CD14-positive monocyte (primary cell): ENCODE data around the gene MET. TPM values are rescaled to one million over a fixed set of nuclear protein-coding genes. Genes with fewer than 3 reads are reported as not detected.
"Not testable (repeated sequence)": the region's sequence is repeated elsewhere in the genome, so short reads cannot be mapped to it uniquely, and the experiment has no call there.

Source experiments
- DNase-seq, 3 donors: peaks; one replicate each; pipeline ENCODE4 v3.0.0-alpha.2; 2011 to 2022
- H2AFZ ChIP-seq: 2 replicates; pipeline ENCODE4 v1.6.0; 2012; ENCODE audit warnings: mild to moderate bottlenecking, low read depth, low read length, inconsistent platforms; ENCODE audit not compliant: insufficient read depth, poor library complexity, severe bottlenecking
- H3K27ac ChIP-seq, 2 donors: 1 replicate in 1 of 2; 2 replicates in 1 of 2; pipeline ENCODE4 v1.5.1; 2012 to 2013; ENCODE audit warnings: low read length in 2 of 2, control low read depth in 1 of 2, inconsistent platforms in 1 of 2, low read depth in 1 of 2, mild to moderate bottlenecking in 1 of 2
- H3K27me3 ChIP-seq, 2 donors: one replicate each; pipeline versions ENCODE4 v1.6.0 to v1.6.1; 2011 to 2013; ENCODE audit warnings: low read length in 2 of 2; ENCODE audit not compliant: control insufficient read depth in 2 of 2, insufficient read depth in 2 of 2
- H3K36me3 ChIP-seq, 2 donors: replicated peaks in 1 of 2; 1 replicate in 1 of 2; 2 replicates in 1 of 2; pipeline versions ENCODE4 v1.5.1 to v1.6.1; 2012 to 2013; ENCODE audit warnings: low read length in 2 of 2, control low read depth in 1 of 2, inconsistent platforms in 1 of 2, mild to moderate bottlenecking in 1 of 2; ENCODE audit not compliant: insufficient read depth in 2 of 2, control insufficient read depth in 1 of 2
- H3K4me1 ChIP-seq, 2 donors: 1 replicate in 1 of 2; 2 replicates in 1 of 2; pipeline versions ENCODE4 v1.5.1 to v1.6.1; 2012 to 2013; ENCODE audit warnings: low read length in 2 of 2, control low read depth in 1 of 2, inconsistent platforms in 1 of 2, mild to moderate bottlenecking in 1 of 2, moderate library complexity in 1 of 2; ENCODE audit not compliant: insufficient read depth in 2 of 2, control insufficient read depth in 1 of 2
- H3K4me2 ChIP-seq: replicated peaks from 2 replicates; pipeline ENCODE3; 2012; ENCODE audit warnings: low read length, moderate library complexity, mild to moderate bottlenecking; ENCODE audit not compliant: poor library complexity, severe bottlenecking; ENCODE audit errors: extremely low read depth
- H3K4me3 ChIP-seq, 3 experiments: fragments of 200-600 bp in 1 of 3; sonication (generic) in 1 of 3; replicated peaks in 1 of 3; 1 replicate in 2 of 3; 2 replicates in 1 of 3; pipeline ENCODE4 v1.5.1; 2011 to 2013; ENCODE audit warnings: low read length in 3 of 3, mild to moderate bottlenecking in 3 of 3, control low read depth in 2 of 3, low read depth in 2 of 3, inconsistent platforms in 1 of 3, moderate library complexity in 1 of 3
- H3K79me2 ChIP-seq: 2 replicates; pipeline ENCODE4 v1.6.0; 2012; ENCODE audit warnings: mild to moderate bottlenecking, control low read depth, inconsistent platforms, low read length, moderate library complexity; ENCODE audit not compliant: insufficient read depth
- H3K9ac ChIP-seq: 2 replicates; pipeline ENCODE4 v1.6.0; 2017; ENCODE audit warnings: low read length, mild to moderate bottlenecking; ENCODE audit not compliant: insufficient read depth, poor library complexity, severe bottlenecking
- H3K9me3 ChIP-seq, 2 donors: replicated peaks in 1 of 2; 1 replicate in 1 of 2; 2 replicates in 1 of 2; pipeline versions ENCODE4 v1.5.1 to v1.6.1; 2012 to 2013; ENCODE audit warnings: low read length in 2 of 2, control low read depth in 1 of 2; ENCODE audit not compliant: control insufficient read depth in 1 of 2, insufficient read depth in 1 of 2
- H4K20me1 ChIP-seq: 2 replicates; pipeline ENCODE4 v1.6.0; 2012; ENCODE audit warnings: mild to moderate bottlenecking, low read length, control low read depth, moderate library complexity; ENCODE audit not compliant: insufficient read depth
- H3K27ac Mint-ChIP-seq, 7 donors: one replicate each; pipeline ENCODE4 v1.8.0; 2020; ENCODE audit warnings: mild to moderate bottlenecking in 7 of 7, mixed read lengths in 7 of 7, moderate library complexity in 6 of 7, inconsistent platforms in 2 of 7
- H3K27me3 Mint-ChIP-seq, 3 donors: one replicate each; pipeline ENCODE4 v1.8.0; 2021 to 2022; ENCODE audit warnings: low read depth in 3 of 3, mild to moderate bottlenecking in 3 of 3, mixed read lengths in 3 of 3, moderate library complexity in 3 of 3, inconsistent platforms in 1 of 3
- H3K36me3 Mint-ChIP-seq, 2 donors: one replicate each; pipeline ENCODE4 v1.8.0; 2020; ENCODE audit warnings: mixed read lengths in 2 of 2, inconsistent platforms in 1 of 2, mild to moderate bottlenecking in 1 of 2
- H3K4me1 Mint-ChIP-seq: one replicate; pipeline ENCODE4 v1.8.0; 2020; ENCODE audit warnings: mild to moderate bottlenecking, mixed read lengths
- H3K4me3 Mint-ChIP-seq, 2 donors: one replicate each; pipeline ENCODE4 v1.8.0; 2020; ENCODE audit warnings: mild to moderate bottlenecking in 2 of 2, mixed read lengths in 2 of 2, moderate library complexity in 1 of 2
- H3K9me3 Mint-ChIP-seq, 7 donors: one replicate each; pipeline ENCODE4 v1.8.0; 2020 to 2022; ENCODE audit warnings: mixed read lengths in 7 of 7, mild to moderate bottlenecking in 6 of 7, moderate library complexity in 6 of 7, inconsistent platforms in 2 of 7
- CTCF ChIP-seq: fragments of 200-600 bp; IDR thresholded peaks from one replicate; pipeline ENCODE4 v1.8.0; 2022; ENCODE audit warnings: antibody characterized with exemption, mild to moderate bottlenecking
- WGBS: methylation state at CpG from one replicate; pipeline ENCODE4 v1.1.5; 2013; ENCODE audit warnings: missing lambda C conversion rate; ENCODE audit not compliant: insufficient coverage; 5-methylcytosine and 5-hydroxymethylcytosine counted together
- intact Hi-C, 2 donors: fragments of 100-400 bp; cut with micrococcal nuclease; formaldehyde crosslinking; loops; one replicate each; pipeline versions ENCODE4 v1.15.0 to v1.15.1; 2023
- polyA plus RNA-seq, 3 donors: library from polyadenylated mRNA; depleted of rRNA in 1 of 3; unstranded in 2 of 3; stranded (reverse) in 1 of 3; fragments of 300-500 nt in 2 of 3; fragments of >200 nt in 1 of 3; fragmentation: Illumina TruSeq in 2 of 3; gene quantifications; 1 replicate in 2 of 3; 2 replicates in 1 of 3; pipeline ENCODE4 v1.2.3, GENCODE V29; 2012 to 2021

MET gene
- polyA plus RNA-seq, 3 donors: not detected

- no peak overlapping the region for H3K27ac Mint-ChIP-seq
- H3K79me2 ChIP-seq: no peaks in the 10 kb centered on the region
- no peaks in the 10 kb centered on the region for H3K36me3 ChIP-seq
- H4K20me1 ChIP-seq: no peaks in the 10 kb centered on the region
- peaks cover 1 to 3% (median 3%) of the 10 kb centered on the region in 3 donors for H3K27me3 Mint-ChIP-seq
- H3K4me2 ChIP-seq: no peak overlapping the region
- no peak for DNase-seq
- H3K4me3 ChIP-seq: no peak overlapping the region
- H3K4me1 ChIP-seq: peaks cover 9 to 16% of the 10 kb centered on the region in 2 donors
- WGBS: 86% methylated on average over 1 of the region's 4 CpGs
- peaks cover 0 to 9% (median 6%) of the 10 kb centered on the region in 7 donors for H3K9me3 Mint-ChIP-seq
- H3K4me1 Mint-ChIP-seq: peaks cover 18% of the 10 kb centered on the region
- peaks cover 0 to 3% of the 10 kb centered on the region in 2 donors for H3K36me3 Mint-ChIP-seq
- no peak overlapping the region for H3K27ac ChIP-seq
- H3K9me3 ChIP-seq: no peaks in the 10 kb centered on the region
- H2AFZ ChIP-seq: no peak overlapping the region
- no peak for TF ChIP-seq CTCF
- H3K4me3 Mint-ChIP-seq: no peak overlapping the region
- intact Hi-C loops: no loop called here
- H3K27me3 ChIP-seq: no peaks in the 10 kb centered on the region
- no peak overlapping the region for H3K9ac ChIP-seq
Observed at GRCh38 chr7:116636997-116637396, 35.0 kb upstream of the MET start.

- H3K36me3 ChIP-seq, DNase-seq, intact Hi-C loops, H3K27ac ChIP-seq, H3K9me3 ChIP-seq, H3K36me3 Mint-ChIP-seq, H4K20me1 ChIP-seq, H3K4me2 ChIP-seq, H3K79me2 ChIP-seq, H3K4me3 ChIP-seq, H3K9me3 Mint-ChIP-seq, H2AFZ ChIP-seq, H3K4me1 Mint-ChIP-seq, H3K4me1 ChIP-seq, H3K4me3 Mint-ChIP-seq, H3K27ac Mint-ChIP-seq, H3K9ac ChIP-seq, H3K27me3 ChIP-seq, H3K27me3 Mint-ChIP-seq: not testable (repeated sequence)
- 95% methylated on average over 24 of the region's 29 CpGs for WGBS
Observed at GRCh38 chr7:116638592-116638991, 33.4 kb upstream of the MET start.
